Right renal cortex interstitium (tissue), 3 donors: ENCODE measurements around the gene SNTB2. TPM values are rescaled to one million over a fixed set of nuclear protein-coding genes. Genes with fewer than 3 reads are reported as not detected.
"Not testable (repeated sequence)": the region's sequence is repeated elsewhere in the genome, so short reads cannot be mapped to it uniquely, and the experiment has no call there.

Source experiments
- DNase-seq, 3 donors: peaks; one replicate each; pipeline ENCODE4 v3.0.0-alpha.2; 2013; ENCODE audit warnings: low read depth in 3 of 3, low spot score in 2 of 3
- polyA plus RNA-seq, 3 donors: library from polyadenylated mRNA; unstranded; fragments of 120-200 nt; gene quantifications; one replicate each; pipeline ENCODE4 v1.2.1, GENCODE V29; 2013; ENCODE audit not compliant: insufficient read length in 3 of 3

Gene SNTB2
- polyA plus RNA-seq, 3 donors, result 10.6 to 11.8 (median 11.0) TPM

DNA sequence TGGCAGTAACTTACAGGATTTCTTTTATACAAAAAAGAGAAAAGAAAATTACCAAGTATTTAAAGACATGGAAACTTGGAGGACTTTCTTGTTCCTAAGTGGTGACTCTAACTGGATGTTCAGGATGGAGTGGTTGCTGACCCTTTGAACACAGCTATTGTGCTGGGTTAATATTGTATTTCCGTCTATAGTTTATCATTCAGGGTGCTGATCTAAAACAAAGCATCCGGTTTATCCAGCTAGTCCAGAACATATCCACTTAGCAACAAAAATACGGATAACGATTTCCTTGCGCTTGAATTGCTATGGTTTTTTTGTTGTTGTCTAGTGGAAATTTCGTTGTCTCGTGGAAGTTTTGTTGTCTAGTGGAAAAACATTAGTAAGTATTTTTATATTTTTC, 38.2 kb downstream of the SNTB2 start:
- no peak for DNase-seq

DNA sequence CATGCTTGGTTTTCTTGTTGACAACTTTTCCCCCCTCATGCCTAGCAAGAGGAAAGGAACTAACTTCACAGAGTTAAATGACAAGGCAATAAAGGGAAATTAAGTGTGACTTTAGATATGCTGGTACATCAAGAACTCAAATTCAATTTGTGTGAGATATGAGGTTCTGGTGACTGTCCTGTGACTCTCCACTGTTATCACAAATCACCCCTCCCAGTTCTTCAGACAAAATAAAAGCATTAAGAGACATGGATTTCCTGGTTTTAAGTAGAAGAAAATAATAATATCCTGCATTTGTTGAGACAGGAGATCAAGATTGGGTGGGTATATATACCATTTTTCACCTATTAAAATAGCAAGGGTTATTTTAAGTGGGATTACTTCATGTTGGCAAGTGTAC, 46.2 kb downstream of the SNTB2 start:
- DNase-seq, result no peak

DNA sequence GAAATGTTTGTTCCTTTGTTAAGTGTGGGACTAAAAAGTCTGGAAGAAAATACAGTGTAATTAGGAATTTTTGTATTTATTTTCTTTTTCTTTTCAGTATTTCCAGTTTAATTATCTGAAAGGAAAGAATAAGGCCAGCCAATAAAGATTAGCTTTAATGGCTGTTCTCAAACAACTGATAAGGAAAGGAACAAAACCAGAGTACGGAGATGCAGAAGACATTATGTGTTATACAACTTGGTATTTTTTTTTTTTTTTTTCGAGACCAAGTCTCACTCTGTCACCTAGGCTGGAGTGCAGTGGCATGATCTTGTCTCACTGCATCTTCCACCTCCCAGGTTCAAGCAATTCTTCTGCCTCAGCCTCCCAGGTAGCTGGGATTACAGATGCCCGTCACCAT, 47.5 kb downstream of the SNTB2 start:
- DNase-seq, result no peak

DNA sequence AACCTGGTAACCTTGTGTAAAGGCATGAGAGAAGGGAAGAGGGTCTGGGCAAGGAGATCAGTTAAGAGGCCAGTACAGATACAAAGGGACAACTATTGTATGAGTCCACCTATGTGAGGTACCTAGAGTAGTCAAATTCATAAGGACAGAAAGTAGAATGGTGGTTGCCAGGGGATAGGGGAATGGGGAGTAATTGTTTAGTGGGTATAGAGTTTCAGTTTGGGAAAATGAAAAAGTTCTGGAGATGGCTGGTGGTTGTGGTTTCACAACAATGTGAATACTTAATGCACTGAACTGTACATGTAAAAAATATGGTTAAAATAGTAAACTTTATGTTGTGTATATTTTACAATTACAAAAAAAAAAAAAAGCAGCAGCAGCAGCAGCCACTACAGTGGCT, 49.4 kb downstream of the SNTB2 start:
- DNase-seq, result no peak

DNA sequence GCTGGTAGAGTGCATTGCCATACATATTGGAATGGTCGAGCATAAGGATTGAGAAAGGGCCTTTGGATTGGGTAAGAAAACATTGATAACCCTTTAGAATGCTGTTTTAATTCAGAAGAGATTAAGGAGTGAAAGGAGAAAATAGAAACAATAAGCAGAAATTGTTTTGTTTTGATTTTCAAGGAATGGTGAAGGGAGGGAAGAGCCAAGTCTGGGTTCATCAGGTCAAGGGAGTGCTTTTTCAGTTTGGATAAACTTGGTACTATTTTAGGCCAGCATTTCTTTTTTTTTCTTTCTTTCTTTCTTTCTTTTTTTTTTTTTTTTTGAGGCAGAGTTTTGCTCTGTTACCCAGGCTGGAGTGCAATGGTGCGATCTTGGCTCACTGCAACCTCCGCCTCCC, 50.3 kb downstream of the SNTB2 start:
- no peak for DNase-seq

DNA sequence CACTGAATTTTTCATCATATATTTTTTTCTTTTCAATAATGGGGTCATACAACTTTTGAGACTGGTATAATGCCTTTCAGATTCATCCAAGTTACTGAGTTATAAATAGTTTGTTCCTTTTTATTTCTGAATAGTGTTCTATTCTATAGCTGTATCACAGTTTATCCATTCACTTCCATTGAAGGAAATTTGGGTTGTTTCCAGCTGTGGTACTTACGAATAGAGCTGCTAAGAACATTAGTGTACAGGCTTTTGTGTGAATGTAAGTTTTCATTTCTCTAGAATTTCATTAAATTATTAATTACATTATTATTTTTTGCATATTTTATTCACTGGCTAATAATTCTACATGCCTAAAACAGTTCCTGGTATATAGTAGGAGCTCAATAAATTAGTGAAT, 52.9 kb downstream of the SNTB2 start:
- no peak for DNase-seq

DNA sequence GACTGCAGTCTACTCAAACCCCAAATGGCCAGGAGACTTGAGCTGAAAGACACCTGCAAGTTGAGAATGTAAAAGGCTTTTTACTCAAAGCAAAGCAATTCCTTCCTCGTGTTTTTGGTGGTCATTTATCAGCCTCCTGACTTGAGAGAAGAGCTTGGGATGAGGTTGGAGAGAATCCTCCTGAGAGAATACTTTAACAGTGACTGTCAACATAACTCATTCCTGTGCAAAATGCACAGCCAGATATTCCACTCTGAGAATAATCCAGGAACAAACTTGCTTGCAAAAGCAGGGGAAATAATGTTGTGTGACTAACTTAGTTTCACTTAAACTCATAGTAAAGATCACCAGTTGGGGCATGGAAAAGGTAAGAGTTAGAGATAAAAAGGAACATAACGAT, 53.4 kb downstream of the SNTB2 start:
- DNase-seq, result no peak

DNA sequence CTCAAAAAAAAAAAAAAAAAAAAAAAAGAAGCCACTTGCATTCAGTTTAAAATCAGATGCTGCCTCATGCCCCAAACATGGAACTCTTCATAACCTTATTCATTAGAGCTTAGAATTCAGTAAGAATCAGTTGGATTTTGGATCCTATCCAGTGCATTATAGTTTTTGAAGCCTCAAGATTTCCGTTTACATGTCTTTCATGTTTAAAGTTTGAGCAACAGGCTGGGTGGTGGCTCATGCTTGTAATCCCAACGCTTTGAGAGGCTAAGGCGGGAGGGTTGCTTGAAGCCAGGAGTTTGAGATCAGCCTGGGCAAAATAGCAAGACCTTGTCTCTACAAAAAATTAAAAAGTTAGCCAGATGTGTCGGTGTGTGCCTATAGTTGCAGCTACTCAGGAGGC, 55.0 kb downstream of the SNTB2 start:
- no peak for DNase-seq

DNA sequence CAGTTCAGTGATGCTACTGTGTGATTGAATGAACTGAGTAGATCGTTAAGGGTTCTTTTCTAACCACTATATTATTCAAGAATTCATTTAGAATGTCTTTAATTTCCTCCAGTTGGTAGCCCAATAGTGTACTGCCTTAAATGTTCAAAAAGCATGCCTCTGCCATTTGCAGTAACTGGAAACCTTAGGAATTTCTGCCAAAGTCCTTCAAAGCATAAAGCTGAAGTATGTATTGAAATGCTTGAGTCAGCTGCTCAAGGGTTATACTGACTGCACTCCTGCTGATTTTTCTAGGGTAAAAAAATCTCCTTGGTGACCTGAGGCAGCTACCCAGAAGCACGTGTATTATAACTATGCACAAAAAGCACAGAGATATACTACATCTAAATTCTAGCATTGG, 56.5 kb downstream of the SNTB2 start:
- DNase-seq, result no peak

DNA sequence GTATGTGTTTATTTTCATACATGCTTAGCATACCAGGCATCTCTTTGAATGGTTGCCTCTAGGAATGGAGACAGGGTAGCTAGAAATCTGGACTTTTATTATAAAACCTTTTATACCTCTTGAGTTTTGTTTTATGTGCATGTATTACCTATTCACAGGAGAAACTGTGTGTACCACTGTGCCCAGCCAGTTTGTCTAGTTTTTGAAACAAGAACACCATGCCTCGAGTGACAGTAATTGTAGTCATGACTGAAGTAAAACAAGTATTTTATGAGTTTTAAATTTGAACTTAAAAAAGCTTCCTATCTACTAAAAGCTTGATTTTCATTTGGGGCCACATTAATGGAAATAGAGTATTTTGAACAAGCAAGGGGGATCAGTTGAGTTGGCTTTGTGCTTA, 57.4 kb downstream of the SNTB2 start:
- DNase-seq, result no peak

DNA sequence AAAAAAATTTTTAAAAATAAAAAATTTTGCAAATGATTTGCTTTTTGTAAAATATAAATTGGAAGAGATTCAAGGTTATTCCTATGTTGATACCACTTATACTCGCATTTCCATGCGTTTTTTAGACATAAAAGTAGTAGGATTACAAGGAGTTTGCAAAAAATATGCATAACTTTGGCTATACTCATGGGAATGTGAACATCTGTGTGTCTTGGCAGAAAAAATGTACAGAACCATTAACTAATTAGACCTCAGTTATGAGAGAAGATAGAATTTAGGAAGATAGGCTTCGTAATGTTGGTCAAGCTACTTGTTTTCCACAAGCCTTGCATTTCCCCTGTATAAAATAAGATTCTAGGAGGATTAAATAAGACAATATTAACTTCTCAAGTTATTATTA, 63.1 kb downstream of the SNTB2 start:
- DNase-seq, result no peak

DNA sequence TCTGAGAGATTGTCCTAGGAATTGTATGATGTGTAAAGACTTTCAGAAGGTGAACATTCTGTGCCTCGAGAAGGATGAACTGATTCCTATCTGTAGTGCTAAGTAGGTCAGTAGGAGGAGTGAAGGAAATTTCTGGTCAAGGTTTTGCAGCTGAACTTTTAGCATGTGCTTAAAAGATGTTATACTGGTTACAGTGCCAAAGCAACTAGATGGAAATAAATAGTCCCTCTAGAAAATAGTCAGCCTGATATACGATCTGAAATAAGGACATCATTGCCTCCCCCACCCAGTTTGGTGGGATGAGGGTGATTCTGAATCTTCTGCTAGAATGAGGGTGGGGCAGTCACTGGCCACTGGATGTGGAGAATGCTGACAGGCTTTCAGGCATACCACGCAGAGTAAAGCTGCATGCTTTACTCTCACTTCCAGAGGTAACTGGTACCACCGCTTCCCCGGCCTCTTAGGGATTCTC, 66.9 kb downstream of the SNTB2 start:
- no peak for DNase-seq

DNA sequence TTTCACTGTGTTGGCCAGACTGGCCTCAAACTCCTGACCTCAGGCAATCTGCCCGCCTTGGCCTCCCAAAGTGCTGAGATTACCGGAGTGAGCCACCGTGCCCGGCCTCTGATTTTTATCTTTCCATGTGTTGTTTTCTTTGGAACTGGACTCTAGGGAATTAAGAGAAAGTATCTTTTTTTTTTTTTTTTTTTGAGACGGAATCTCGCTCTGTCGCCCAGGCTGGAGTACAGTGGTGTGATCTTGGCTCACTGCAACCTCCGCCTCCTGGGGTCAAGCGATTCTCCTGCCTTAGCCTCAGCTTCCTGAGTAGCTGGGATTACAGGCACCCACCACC, 72.4 kb downstream of the SNTB2 start:
- not testable (repeated sequence) for DNase-seq

DNA sequence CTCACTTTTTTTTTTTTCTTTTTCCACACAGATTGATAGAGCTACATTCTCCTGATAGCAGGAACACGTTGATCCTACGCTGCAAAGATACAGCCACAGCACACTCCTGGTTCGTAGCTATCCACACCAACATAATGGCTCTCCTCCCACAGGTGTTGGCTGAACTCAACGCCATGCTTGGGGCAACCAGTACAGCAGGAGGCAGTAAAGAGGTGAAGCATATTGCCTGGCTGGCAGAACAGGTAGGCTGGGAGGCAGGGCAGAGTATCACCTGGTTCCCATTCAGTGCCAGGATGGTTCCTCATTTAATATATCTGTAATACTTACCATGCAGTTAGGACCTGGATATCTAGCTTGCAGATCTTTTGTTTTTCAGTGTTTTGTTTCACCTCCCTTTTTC, 73.1 kb downstream of the SNTB2 start:
- no peak for DNase-seq

DNA sequence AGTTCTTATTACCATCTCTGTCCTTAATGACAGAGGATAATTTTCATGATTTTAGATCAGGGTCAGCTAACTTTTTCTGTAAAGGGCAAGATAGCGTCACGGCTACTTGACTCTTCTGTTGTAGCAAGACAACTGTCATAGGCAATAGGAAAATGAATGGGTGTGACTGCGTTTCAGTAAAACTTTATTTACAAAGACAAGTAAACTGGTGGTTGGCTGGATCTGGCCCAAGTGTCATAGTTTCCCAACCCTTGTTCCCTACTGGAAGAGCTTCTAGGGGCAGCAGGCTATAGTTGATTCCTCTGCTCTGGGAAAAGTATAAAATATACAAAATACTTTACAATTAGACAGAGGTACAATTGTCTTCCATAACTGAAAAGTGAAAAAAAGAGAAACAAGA, 73.5 kb downstream of the SNTB2 start:
- no peak for DNase-seq

DNA sequence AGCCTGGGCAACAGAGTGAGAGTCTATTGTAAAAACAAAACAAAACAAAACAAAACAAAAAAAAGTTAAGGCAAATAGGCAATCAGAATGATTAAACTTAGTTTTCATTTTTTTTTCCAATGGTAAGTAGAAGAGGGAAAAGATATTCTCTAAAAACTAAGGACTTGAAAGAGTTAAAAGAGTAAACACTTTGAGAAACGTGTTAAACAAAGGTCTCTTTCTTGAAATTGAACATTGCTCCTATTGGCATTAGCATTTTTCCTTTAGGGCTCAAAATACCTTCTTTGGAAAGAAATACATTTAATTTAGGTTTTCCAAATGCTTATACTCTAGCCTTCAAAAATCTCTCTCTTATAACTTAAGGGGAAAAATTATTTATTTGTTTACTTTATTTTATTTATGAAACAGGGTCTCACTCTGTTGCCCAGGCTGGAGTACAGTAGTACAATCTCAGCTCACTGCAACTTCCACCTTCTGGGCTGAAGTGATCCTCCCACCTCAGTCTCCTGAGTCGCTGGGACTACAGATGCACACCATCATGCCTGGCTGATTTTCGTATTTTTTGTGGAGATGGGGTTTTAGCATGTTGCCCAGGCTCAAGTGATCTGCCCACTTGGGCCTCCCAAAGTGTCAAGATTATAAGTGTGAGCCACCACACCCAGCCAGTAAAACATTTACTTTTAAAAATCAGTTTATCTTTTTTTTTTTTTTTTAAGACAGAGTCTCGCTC, 79.5 kb downstream of the SNTB2 start:
- no peak for DNase-seq

DNA sequence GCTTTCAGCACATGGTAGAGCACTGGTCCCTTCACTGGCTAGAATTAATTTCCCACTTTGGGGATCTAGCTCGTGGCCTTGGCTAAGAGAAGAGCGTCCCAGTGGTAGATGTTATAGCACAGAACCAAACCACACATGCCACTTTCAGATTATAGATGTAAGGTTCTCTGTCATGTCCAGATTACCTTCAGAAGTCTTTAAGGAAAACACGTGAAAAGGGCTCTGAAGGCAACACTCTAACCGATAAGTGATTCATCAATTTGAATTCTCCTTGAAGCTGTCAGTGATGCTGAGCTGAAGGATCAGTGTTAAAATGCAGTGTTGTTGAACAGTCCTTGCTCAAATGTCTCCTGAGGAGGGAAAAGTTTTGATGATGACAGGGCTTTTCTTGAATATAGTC, 80.7 kb downstream of the SNTB2 start:
- no peak for DNase-seq

DNA sequence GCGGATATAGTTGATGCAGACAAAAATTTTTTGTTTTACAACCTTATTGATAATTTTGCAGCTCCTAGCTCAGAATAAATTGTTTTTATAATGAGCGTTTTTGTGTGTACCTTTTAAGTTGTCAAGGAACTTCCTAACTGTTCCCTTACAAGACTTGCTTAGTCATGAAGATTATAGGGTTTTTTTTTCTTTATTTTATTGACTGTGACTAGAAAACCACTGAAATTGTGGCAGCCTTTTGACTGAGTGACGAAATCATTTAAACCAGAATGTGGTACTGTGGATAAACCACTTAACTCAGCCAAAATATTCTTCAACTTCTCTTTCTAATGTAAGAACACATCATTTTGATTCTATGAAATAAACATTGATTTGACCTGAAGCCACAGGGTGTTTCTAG, 83.4 kb downstream of the SNTB2 start:
- no peak for DNase-seq

DNA sequence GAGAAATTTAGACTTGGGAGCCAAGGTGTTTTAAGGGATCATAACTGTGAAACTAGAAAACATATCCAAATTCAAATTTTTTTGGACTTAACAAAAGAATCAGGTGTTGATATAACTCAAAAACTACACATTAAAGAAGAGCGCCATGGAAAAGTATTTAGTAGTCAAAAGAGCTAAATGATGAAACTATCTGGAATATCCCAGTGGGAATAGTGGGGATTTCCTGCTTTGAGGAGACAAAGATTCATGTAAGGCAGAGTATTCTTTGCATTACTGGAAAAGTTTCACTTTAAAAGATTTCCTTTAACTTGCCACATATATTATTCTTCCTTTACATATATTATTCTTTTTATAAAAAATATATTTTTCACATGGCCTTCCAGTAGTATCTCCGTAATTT, 83.9 kb downstream of the SNTB2 start:
- no peak for DNase-seq

DNA sequence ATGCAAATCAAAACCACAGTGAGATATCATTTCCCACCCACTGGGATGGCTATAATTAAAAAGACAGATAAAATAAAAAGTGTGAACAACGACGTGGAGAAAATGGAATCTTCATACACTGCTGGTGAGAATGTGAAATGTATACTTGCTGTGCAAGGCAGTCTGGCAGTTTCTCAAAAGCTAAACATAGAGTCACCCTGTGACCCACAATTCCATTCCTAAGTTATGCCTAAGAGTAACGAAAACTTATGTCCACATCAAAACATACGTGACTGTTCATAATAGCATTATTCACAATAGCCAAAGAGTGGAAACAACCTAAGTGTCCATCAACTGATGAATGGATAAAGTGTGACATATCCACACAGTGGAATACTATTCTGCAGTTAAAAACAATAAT, 86.0 kb downstream of the SNTB2 start:
- DNase-seq, result no peak

DNA sequence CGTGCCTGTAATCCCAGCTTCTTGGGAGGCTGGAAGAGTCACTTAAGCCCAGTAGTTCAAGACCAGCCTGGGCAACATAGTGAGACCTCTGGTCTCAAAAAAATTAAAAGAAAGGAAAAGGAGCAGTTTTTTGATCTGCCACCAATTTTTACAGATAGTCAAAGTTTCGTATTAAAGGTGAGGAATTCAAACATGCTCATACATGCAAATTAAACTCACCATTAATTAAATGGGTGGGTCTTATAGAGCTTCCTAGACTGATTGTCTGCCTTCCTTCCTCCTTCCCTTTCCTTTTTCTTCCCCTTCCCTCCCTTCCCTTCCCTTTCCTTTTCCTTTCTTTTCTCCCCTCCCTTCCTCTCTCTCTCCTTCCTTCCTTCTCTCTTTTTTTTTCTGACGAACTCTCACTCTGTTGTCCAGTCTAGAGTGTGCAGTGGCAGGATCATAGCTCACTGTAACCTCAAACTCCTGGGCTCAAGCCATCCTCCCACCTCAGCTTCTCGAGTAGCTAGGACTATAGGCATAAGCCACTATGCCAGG, 87.8 kb downstream of the SNTB2 start:
- no peak for DNase-seq

DNA sequence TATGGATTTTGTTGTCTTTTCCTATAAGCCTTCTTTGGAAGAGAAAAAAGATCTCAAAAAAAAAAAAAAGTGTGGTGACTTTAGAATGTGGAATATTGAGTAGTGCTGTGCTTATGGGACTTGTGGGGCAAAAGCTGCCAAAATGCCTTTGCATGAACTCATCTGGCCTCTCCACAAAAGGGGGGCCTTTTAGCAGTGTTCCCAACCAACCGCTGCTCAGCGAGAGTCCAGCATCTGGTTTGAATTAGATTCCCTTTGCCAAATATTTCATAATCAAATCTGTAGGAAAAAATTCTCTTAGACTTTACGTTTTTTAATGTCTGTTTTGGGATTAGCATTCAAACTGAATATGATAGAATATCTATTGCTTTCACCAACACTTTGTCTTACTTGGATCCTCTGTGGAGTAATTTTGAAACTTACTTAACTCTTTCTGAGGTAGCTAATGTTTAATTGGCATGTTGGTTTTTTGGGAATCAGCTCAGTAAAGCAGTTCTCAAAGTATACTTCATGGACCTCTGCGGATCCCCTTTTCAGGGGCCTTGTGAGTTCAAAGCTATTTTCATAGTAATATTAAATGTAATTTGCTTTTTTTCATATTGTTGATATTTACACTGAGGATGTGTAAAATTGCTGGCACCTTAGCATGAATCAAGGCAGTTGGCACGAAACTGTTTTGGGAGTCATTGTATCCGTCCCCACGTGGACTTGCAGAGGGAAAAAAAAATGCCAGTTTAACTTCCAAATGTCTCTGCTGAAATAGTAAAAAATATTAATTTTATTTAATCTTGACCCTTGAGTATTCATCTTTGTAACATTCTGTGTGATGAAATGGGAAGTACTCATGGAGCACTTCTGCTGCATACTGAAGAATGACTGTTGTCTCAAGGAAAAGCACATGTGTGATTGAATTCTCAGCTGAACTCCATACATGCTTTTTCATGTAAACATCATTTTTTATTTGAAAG, 89.5 kb downstream of the SNTB2 start:
- no peak for DNase-seq
